ENCODE measurements around the gene ECI1. TPM values are rescaled to one million over a fixed set of nuclear protein-coding genes. Genes with fewer than 3 reads are reported as not detected.

Gene ECI1
- total RNA-seq, 4 donors from 2014 or later = 60.2 to 114 (median 95.6) TPM

DNA sequence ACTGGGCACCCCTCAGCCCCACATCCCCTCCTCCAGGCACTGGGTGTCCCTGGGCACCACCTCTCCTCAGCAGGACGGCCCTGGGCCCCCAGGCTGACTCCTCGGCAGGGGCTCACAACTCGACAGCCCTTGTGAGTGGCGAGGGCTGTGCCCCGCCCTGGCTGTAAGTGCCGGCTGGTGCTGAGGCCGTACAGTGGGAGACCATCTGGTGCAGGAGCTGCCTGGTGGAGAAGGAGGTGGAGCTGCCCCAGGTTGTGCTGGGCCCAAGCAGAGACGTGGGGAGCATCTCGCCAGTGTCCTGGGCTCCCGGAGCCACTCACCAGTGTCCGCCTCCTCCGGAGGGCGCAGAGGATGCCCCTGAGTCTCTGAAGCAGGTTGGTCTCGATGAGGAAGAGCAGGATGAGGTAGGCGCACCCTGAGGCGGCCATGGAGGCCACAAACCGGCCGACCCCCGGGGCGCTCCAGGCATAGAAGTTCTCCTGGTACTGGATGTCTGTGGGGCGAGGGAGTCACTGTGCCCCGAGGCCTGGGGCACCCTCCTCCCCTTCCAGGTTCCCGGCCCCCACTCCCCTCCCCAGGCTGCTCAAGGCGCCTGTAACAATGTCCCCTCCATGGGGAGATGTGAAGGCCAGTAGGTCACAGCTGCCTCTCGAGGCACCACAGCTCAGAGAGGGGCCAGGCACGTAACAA is 31.6 kb upstream of the ECI1 start:
- Histone ChIP-seq H3K27me3 (no peaks in the 10 kb centered on the region), H3K4me1 (no peaks in the 10 kb centered on the region), H3K4me3 (no peak overlapping the region), H3K27ac (no peak overlapping the region), H3K9me3 (no peaks in the 10 kb centered on the region), H3K36me3 (no peaks in the 10 kb centered on the region)
- DNase-seq = no peak
- TF ChIP-seq POLR2A (IDR thresholded peaks at IDR 0.05) (no peak), CTCF (IDR thresholded peaks at IDR 0.05) (no peak)

DNA sequence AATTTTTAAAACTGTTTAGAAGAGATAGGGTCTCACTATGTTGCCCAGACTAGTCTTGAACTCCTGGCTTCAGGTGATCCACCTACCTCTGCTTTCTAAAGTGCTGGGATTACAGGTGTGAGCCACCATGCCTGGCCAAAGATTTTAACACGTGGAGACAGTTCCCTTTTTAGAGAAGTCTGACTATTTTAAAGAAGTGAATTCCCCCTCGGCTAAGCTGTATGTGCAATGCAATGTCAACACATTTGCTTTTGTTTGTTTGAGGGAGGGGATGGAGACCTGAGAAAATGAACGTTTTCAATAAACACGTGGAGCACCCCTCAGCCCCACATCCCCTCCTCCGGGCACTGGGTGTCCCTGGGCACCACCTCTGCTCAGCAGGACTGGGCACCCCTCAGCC is 30.9 kb upstream of the ECI1 start:
- Histone ChIP-seq H3K4me1 (no peaks in the 10 kb centered on the region), H3K36me3 (no peaks in the 10 kb centered on the region), H3K27ac (no peak overlapping the region), H3K9me3 (no peaks in the 10 kb centered on the region), H3K27me3 (no peaks in the 10 kb centered on the region), H3K4me3 (no peak overlapping the region)
- TF ChIP-seq CTCF (IDR thresholded peaks at IDR 0.05) = no peak
- no peak for TF ChIP-seq POLR2A (IDR thresholded peaks at IDR 0.05)
- DNase-seq = no peak

DNA sequence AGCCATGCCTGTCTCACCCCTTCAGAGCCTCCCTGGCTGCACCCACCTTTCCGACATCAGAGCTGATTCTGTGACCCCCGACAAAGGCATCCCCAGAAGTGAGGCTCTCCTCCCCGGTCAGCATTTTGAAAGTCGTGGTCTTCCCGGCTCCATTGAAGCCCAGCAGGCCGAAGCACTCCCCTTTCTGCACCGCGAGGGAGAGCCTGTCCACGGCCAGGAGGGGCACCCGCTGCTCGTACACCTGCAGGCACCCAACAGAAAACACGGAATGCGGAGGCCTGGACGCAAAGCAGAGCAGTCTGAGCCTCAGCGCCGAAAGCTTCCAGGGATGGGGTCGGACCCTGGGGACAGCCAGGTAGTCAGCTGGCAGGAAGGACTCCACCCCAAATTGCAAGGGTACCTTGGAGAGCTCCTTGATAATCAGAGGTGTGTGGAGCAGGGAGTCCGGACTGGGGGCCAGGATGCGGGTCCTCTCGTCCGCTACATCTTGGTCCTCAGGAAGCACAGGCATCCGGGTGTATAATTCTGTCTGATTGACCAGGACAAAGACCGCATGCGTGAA is 29.7 kb upstream of the ECI1 start:
- Histone ChIP-seq H3K36me3 (no peaks in the 10 kb centered on the region), H3K27ac (no peak overlapping the region), H3K27me3 (no peaks in the 10 kb centered on the region), H3K9me3 (no peaks in the 10 kb centered on the region), H3K4me3 (no peak overlapping the region), H3K4me1 (no peaks in the 10 kb centered on the region)
- DNase-seq = no peak
- TF ChIP-seq POLR2A (IDR thresholded peaks at IDR 0.05) (no peak), CTCF (IDR thresholded peaks at IDR 0.05) (no peak)

DNA sequence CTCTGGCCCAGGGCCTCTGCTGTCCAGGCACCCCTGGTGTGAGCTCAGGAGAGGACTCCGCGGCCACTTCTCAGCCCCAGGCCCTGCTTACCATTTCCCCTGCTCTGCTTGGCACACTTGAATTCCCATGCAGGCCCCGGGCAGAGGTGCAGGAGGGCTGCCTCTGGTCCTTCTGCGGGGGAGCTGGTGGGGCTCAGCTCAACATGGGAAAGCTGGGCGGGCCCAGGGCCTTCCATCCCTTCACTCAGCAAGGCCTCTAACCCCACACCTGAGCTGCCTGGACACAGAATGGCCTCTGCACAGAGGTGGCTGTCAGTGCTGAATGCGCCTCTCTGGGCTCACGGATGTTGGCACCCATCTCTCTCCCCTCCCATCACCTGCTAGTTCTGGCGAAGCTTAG is 29.1 kb upstream of the ECI1 start:
- H3K4me1 ChIP-seq = no peaks in the 10 kb centered on the region
- no peak for DNase-seq
- H3K36me3 ChIP-seq = no peaks in the 10 kb centered on the region
- TF ChIP-seq POLR2A (IDR thresholded peaks at IDR 0.05) (no peak), CTCF (IDR thresholded peaks at IDR 0.05) (no peak)
- H3K27me3 ChIP-seq = no peaks in the 10 kb centered on the region
- H3K9me3 ChIP-seq = no peaks in the 10 kb centered on the region
- no peak overlapping the region for H3K4me3 ChIP-seq
- no peak overlapping the region for H3K27ac ChIP-seq

DNA sequence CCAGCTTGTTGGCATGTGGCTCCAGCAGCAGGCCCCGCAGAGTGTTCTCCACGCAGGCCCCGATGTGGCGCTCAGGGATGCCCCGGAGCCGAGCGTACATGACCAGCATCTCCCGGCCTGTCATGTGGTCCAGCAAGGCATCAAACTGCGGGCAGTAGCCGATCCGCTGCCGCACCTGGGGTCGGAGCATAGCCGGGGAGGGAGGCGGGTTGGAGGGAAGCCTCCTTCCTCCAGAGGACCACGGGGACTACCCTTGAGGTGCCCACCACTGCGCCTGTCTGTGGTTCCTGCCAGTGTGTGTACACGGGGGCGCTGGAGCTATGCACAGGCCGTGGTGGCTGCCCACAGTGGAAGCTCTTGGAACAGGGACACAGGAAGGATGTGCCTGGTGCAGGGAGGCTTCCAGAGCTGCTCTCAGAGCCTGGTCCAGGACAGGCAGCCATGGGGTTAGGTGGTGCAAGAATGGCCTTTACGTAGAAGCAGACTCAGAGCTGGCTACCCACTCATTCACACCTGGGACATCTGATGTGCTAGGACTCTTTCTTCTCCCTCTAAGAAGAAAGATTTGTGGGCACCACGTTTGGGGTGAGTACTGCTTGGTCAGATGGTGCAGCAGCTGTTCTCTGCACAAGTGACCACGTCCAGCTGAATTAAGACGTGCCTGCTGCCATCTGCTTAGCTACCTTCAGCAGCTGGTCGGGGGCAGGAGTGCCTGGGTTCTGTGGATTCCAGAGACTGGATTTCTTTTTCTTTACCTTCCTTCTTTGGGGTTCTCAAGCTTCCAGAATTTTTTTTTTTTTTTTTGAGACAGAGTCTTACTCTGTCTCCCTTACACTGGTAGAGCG is 27.8 kb upstream of the ECI1 start:
- no peak for DNase-seq
- Histone ChIP-seq H3K36me3 (no peaks in the 10 kb centered on the region), H3K27me3 (no peaks in the 10 kb centered on the region), H3K9me3 (no peaks in the 10 kb centered on the region), H3K4me1 (no peaks in the 10 kb centered on the region), H3K27ac (no peak overlapping the region), H3K4me3 (no peak overlapping the region)
- TF ChIP-seq POLR2A (IDR thresholded peaks at IDR 0.05) (no peak), CTCF (IDR thresholded peaks at IDR 0.05) (no peak)
